ENCODE data around the gene FAM184B. TPM values are rescaled to one million over a fixed set of nuclear protein-coding genes. Genes with fewer than 3 reads are reported as not detected.
A peak's percentile ranks its signal among the peaks of the same experiment; 100 is the strongest.

The FAM184B gene
- polyA plus RNA-seq (ENCODE audit: insufficient read length in 3 of 3) = under 1 TPM; 0.40 to 0.61 (median 0.42) TPM

GRCh38 chr4:17781300-17782287 is at the start of gene FAM184B:
TSS of gene FAM184B (minus strand) at chr4:17781621. CDS start at chr4:17781299, 322 bp downstream.
- DNase-seq (ENCODE audit: low read depth in 3 of 3, low spot score in 2 of 3) = no peak

GRCh38 chr4:17823871-17824669 is 42.6 kb upstream of the FAM184B start:
- no peak for DNase-seq (ENCODE audit: low read depth in 3 of 3, low spot score in 2 of 3)

GRCh38 chr4:17817027-17817426 is 35.6 kb upstream of the FAM184B start:
- DNase-seq (ENCODE audit: low read depth in 3 of 3, low spot score in 2 of 3) = peak in 2 of 3 donors; percentile 13 to 27

GRCh38 chr4:17816142-17816541 is 34.7 kb upstream of the FAM184B start:
- DNase-seq (ENCODE audit: low read depth in 3 of 3, low spot score in 2 of 3) = no peak

GRCh38 chr4:17814140-17814539 is 32.7 kb upstream of the FAM184B start:
- no peak for DNase-seq (ENCODE audit: low read depth in 3 of 3, low spot score in 2 of 3)

DNA sequence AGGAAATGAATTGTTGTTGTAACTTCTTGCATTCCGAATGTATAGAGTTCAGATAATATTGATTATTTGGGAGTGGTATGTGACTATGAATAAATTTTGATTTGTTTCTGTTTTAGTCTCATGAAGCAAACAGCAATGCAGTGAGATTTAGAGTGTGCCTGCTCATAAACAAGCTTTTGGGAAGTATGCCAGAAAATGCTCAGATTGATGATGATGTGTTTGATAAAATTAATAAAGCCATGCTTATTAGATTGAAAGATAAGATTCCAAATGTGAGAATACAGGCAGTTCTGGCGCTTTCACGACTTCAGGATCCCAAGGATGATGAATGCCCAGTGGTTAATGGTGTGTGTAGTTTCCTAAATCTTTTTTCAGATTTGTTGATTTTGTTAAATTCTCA is 31.4 kb upstream of the FAM184B start:
- no peak for DNase-seq (ENCODE audit: low read depth in 3 of 3, low spot score in 2 of 3)

DNA sequence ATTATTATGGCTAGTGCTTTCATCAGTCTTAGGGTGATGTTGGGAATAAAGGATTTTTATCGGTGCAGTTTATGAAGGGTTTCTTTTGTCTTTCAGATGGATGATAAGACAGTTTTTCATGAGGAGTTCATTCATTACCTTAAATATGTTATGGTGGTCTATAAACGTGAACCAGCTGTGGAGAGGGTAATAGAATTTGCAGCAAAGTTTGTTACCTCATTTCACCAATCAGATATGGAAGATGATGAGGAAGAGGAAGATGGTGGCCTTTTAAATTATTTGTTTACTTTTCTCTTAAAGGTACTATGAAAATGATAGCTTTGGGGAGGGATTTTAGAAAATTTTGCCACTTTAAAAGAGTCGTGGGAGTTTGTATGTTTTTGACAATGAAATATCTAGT is 30.7 kb upstream of the FAM184B start:
- DNase-seq (ENCODE audit: low read depth in 3 of 3, low spot score in 2 of 3) = no peak

DNA sequence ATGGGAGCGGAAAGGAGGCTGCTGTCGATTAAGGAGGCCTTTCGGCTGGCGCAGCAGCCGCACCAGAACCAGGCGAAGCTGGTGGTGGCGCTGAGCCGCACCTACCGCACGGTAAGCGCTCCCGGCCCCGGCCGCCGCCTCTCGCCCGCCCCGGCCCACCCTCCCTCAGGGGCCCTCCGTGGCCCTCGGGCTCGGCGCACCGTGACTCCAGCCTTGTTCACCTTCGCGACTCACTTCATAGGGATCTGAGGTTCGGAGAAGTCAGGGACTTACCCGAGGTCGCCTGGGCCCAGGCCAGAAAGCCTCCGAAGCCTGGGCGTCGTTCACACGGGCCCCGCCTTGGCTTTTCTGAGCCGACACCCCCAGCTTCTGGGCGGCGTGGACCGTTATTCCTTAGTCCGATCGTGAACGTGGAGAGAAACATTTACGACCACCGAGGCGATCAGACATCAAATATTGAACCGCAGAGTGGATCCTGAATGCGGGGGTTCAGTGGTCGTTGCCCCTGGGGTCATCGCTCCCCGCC is 29.7 kb upstream of the FAM184B start:
- no peak for DNase-seq (ENCODE audit: low read depth in 3 of 3, low spot score in 2 of 3)

- peak; percentile 98 to 99 (median 98) for DNase-seq (ENCODE audit: low read depth in 3 of 3, low spot score in 2 of 3)
Measured at GRCh38 chr4:17810260-17811077, 29.0 kb upstream of the FAM184B start, which contains the start of the genes DCAF16 and NCAPG. TSS of gene DCAF16 (minus strand) at chr4:17810757. CDS start at chr4:17804141, 6,616 bp downstream. TSS of gene NCAPG (plus strand) at chr4:17810979. CDS start at chr4:17811078, 99 bp downstream.

GRCh38 chr4:17809667-17810066 is 28.2 kb upstream of the FAM184B start:
- peak in 2 of 3 donors; percentile 9 to 16 for DNase-seq (ENCODE audit: low read depth in 3 of 3, low spot score in 2 of 3)

DNA sequence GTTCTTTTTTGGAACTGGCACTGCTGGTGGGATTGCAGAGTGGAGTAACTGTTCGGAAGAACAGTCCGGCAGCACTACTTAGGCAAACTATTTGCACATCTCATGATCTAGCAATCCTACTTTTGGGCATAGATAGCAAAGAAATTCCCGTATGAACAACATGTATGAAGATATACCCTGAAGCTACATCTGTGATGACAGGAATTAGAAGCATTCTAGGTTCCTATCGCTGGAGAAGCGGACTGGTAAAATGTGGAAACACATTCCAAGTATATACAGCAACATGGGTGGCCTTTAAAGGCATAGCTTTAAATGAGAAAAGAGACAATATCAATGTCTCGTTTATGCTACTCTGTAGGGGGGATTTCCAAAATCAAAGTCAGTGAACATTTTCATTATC is 26.0 kb upstream of the FAM184B start:
- no peak for DNase-seq (ENCODE audit: low read depth in 3 of 3, low spot score in 2 of 3)

GRCh38 chr4:17805580-17806155 is 24.2 kb upstream of the FAM184B start:
- no peak for DNase-seq (ENCODE audit: low read depth in 3 of 3, low spot score in 2 of 3)

GRCh38 chr4:17797808-17798207 is 16.4 kb upstream of the FAM184B start:
- DNase-seq (ENCODE audit: low read depth in 3 of 3, low spot score in 2 of 3) = no peak

DNA sequence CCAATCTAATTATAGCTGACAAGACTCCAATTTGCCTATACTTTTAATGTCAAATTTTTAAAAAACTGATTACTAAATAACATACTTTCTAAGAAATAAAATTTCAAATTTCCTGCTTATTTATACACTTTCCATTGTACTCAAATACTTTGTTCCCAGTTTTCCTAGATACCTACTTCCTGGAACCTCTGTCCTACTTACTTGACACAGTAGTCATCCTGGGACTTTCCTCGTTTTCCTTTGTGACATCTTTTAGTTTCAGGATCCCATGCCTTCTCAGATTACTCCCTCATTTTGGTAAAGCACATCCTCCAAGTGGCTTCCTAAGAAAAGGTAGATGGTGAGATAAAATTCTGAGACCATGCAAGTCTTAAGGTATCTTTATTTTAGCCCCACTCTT is 13.3 kb upstream of the FAM184B start:
- no peak for DNase-seq (ENCODE audit: low read depth in 3 of 3, low spot score in 2 of 3)

GRCh38 chr4:17788956-17789355 is 7.5 kb upstream of the FAM184B start:
- DNase-seq (ENCODE audit: low read depth in 3 of 3, low spot score in 2 of 3) = no peak

GRCh38 chr4:17787315-17787714 is 5.9 kb upstream of the FAM184B start:
- no peak for DNase-seq (ENCODE audit: low read depth in 3 of 3, low spot score in 2 of 3)

GRCh38 chr4:17786567-17786966 is 5.1 kb upstream of the FAM184B start:
- DNase-seq (ENCODE audit: low read depth in 3 of 3, low spot score in 2 of 3) = no peak

GRCh38 chr4:17785858-17786257 is 4.4 kb upstream of the FAM184B start:
- DNase-seq (ENCODE audit: low read depth in 3 of 3, low spot score in 2 of 3) = no peak

DNA sequence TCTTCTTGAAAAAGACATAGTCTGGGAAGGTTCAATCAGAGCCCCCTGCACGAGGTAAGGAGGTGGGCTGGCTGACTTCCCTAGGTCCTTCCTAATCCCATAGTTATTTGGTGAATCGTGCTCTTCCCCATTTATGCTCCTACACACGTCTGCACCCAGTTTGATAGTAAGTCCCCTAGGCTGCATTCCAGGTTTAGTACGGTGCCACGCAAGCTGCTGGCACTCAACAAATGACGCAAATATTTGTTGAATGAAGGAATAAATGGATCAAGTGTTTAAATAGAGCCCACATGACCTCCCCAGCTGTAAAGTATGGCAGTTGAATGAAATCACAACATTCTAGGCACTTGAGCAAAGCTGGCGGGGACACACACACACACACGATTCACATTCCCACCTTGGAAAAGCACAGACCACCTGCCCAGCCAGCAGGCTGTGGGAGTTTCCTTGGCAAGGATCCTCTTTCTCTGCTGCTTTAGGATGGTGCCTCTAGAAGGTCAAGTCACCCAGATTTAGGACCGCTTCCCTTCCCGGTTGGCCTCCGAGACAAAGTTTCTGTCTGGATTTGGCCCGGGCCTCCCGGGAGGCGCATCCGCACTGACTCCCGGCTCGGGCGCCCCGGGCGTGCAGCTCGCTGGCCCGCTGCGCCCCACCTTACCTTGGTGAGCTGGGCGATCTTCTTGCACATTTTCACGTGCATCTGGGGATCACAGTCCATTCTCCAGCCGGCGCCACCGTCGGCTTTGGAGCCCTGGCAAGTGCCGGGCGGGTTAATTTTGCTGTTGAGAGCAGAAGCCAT is 721 bp downstream of the FAM184B start:
- DNase-seq (ENCODE audit: low read depth in 3 of 3, low spot score in 2 of 3) = no peak

All from right renal cortex interstitium (tissue), 3 donors.